Ammon's horn (tissue), 1 donor: ENCODE data around the gene LCNL1.
"Not testable (repeated sequence)": the region's sequence is repeated elsewhere in the genome, so short reads cannot be mapped to it uniquely, and the experiment has no call there.

Experiments
- DNase-seq: peaks from one replicate; pipeline ENCODE4 v3.0.0-alpha.2; 2016; ENCODE audit warnings: low spot score

LCNL1 gene

DNA sequence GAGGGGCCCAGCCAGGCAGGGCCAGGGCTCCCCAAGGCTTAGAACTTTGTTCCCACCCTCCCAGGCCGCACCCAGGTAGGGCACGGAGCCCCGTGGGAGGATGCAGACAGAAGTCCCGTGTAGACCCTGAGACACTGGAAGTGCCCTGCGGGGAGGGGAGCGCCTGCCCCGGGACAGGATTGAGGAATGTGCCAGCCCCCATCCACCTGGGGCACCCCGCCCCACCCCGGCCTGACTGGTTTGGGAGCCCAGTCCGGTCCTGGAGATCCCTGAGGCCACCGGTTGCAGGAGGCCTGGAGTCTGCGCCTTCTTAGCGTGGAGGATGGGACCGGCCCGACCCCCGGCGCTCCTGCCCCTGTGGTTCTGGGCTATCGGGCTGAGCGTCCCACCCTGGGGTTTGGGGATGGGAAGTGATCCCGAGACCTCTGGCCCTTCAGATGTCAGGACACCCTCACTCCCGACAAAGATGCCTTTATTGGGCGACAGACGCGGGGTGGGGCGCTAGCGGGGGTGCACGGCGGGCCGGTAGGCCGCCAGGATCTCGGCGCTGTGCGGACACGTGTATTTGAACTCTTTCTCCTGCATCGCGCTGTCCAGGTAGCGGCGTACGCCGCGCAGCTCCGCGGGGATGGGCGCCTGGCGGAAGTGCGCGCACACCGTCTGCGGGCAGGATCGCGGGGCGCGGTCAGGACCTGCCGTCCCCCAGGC is 11.5 kb downstream of the LCNL1 start:
- no peak for DNase-seq

DNA sequence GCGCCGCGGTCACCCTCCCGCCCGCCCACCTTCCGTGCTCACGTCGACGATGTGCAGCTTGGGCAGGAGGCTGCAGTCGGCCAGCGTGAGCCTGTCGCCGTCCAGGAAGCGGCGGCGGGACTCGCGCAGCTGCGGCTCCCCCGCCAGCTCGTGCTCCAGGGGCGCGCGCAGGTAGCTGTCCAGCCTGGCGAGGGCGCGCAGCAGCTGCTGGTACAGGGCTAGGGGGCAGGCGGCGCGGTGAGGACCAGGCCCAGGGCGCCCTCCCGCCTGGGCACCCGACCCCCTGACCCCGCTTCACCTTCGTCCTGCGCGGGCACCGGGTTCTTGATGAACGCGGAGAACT is 12.1 kb downstream of the LCNL1 start:
- DNase-seq, result no peak

DNA sequence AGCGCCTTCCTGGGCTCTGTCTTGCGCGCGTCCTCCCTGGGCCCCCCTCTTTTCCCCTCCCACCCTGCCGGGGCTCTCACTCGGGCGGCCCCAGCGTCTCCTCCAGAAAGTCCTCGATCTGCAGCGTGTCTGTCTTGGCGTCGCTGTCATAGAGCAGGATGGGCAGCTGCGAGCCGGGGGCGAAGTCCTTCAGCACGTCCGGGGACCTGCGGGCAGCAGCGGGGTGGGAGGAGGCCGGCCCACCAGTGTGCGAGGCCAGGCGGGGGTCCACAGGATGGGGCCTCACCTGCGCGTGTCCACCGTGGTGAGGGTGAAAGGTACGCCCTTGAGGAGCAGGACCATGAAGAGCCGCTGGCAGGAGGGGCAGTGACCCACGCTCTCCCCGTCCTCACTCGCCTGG is 12.6 kb downstream of the LCNL1 start:
- no peak for DNase-seq

DNA sequence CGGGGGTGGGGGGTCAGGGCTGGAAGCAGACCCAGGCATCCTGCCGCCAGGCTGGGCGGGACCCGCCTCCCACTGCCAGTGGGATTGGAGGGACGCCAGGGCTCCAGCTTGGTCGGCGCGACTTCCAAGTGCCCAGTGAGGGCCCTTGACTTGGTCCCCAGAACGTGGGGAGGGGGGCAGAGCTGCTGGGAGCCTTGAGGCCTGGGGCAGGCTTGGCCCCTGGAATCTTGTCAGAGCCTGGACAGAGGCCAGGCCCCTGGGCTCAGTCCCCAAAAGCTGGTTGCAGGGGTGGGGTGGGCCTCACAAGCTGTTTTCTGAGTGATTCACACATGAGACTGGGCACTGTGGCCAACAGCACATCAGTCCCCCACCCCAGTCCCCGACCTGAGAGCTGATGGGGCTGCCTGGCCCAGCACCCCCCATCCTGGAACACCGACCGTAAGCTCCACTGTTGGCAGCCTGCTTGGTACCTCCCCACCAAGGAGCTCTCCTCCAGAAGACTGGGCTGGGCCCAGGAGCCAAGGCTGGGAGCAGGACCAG is 13.0 kb downstream of the LCNL1 start:
- DNase-seq, result no peak

DNA sequence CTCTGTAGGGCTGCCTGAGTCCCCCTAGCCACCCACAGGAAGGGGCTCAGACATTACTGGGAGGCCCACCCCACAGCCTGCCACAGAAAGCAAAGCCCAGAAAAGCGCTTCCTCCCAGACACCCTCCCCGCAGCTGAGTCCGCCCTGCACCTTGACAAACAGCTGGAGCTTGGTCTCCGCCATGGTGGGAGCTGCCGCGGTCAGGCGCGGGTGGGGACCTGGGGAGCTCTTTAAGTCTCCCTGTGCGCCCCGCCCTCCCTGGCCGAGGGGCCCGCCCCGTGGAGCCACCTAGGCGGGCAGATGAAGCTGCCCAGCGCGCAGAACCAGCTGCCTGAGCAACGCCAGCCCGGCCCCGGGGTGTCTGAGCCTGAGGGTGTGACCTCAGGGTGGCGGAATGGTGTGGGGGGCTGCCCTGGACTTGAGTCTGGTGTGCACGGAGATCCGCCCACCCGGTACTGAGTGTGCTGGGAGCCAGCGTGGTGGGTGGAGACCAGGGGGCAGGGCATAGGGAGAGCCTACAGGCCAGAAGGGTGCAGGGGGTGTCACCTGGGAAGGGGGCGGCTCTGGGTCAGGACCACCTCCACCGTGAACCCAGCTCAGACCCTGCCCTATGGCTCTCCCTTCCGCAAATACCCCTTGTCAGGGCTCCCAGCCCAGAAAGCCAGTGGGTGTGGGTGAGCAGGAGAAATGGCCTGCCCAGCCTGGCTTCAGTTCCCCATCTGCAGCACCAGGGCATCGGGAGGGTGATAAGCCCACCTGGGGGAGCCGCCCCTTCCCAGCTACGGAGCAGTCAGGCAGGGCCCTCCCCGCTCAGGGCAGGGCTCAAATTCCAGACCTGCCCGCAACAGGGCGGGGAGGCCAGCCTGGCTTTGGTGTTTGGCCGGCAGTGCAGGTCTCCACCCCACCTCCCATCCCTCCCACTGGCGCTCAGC is 13.8 kb downstream of the LCNL1 start, which contains the start of gene CLIC3:
Gene CLIC3, minus strand, starts transcription at position 208 of the 932 bp plus-strand sequence. Its CDS starts 25 bp downstream, at position 183.
- DNase-seq, result no peak

DNA sequence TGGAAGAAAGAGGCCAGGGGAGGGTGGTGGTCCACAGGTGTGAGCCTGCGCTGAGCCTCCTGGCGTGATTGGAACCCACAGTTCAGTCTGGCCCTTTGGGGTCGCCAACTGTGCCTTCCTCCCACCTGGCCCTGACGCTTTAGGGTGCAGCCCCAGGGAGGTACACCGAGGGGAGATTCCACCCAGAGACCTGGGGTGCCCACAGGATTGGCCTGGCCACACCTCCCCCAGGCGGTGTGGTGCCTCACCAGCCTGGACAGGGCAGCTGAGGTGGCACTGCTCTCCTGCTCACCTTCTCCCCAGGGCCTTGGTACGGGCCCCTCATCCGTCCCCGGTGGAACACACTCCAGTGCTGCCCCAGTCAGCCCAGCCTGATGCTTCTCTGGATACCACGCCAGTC is 14.6 kb downstream of the LCNL1 start:
- no peak for DNase-seq

DNA sequence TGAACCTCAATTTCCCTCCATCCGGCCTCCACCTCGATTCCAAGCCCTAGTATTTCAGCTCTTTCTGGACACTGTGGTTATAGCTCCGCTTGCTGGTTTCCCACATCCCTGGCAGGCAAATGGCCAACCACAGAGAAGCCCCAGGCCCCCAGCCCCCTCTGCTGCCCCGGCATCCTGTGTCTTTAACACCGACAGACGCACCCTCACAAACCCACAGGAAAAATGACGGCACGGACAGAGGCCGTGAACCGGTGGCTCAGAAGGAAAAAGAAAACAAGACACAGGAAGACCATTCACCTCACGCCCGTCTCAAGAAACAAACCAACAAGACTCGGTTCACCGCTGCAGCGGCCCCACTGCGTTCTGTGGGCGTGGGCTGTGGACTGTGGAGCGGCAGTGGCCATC is 15.0 kb downstream of the LCNL1 start:
- DNase-seq, result no peak

DNA sequence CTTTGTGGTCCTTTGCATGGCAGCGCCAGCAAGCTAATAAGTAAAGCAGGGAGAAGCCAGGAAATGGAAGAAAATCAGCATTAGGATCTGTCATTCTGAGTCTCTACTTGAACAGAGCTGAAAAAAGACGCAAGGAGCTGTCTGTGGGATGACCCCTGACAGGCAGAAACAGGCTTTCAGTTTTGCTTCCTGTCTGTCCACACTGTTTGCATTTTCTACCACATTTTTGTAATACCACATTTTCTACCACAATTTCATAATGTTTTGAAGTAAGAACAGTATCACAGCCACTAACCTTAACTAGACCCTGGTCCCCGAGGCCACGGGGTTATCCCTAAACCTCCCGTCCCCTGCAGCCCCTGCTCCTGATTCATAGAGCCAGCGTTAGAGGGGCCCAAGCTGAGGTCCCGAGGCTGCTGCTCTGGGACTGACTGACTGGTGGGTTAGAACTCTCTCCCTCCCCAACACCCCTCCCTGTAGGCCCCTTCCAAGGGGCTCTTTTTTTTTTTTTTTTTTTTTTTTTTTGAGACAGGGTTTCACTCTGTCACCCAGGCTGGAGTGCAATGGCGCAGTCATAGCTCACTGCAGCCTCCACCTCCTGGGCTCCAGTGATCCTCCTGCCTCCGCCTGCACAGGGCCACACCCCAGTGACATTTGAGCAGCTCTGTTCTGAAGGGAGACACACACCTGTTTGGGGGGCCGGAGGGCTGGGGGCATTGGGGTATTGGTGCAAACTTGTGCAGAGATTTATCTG is 17.6 kb downstream of the LCNL1 start:
- no peak for DNase-seq

DNA sequence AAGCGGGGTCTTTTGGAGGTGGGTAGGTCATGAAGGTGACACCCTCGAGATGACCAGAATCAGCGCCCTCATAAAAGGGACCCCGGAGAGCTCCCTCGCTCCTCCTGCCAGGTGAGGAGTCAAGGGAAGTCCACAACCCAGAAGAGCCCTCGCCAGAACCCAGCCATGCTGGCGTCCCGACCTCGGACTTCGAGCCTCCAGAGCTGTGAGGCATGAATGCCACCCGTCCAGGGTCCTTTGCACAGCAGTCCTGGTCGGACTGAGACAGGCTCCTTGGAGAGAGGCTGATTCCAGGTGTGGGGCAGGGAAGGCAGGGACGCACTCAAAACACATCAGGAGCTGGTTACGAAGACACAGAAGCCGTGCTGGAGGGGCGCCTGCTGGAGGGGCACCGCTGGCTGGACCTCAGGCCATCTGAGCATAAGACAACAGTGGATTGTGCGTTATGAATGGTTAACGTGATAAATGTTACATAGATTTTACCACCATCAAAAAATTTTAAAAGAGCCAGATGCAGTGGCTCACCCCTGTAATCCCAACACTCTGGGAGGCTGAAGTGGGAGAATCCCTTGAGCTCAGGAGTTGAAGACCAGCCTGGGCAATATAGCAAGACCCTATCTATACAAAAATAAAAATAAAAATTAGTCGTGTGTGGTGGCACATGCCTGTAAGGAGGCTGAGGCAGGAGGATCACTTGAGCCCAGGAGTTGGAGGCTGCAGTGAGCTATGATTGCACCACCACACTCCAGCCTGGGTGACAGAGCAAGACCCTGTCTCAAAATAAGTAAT is 19.3 kb downstream of the LCNL1 start:
- DNase-seq, result no peak

DNA sequence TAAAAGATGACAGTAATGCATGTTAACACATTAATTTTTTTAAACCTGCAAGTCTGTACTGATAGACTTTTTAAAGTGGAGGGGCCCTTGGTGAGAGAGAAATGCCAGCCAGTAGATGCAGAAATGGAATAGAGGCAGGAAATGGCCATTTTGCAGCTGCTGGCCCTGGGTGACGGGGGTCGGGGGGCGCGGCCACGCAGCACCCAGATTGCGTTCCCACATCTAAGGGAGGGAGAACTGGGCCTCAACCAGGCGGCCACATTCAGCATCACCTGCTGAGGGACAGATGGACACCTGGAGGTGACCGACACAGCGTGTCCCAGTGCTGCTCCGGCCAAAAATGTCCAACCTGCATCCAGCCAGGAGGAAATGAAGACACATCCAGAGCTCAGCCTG is 19.9 kb downstream of the LCNL1 start:
- no peak for DNase-seq

DNA sequence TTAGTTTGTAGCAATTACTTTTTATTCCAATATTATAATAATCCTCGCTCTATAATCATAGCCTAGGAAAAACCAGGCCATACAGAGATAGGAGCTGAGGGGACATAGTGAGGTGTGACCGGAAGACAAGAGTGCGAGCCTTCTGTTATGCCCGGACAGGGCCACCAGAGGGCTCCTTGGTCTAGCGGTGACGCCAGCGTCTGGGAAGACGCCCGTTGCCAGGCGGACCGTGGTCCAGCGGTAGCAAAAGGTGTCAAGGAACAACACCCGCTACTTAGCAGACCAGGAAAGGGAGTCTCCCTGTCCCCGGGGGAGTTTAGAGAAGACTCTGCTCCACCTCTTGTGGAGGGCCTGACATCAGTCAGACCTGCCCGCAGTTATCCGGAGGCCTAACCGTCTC is 21.5 kb downstream of the LCNL1 start:
- not testable (repeated sequence) for DNase-seq

DNA sequence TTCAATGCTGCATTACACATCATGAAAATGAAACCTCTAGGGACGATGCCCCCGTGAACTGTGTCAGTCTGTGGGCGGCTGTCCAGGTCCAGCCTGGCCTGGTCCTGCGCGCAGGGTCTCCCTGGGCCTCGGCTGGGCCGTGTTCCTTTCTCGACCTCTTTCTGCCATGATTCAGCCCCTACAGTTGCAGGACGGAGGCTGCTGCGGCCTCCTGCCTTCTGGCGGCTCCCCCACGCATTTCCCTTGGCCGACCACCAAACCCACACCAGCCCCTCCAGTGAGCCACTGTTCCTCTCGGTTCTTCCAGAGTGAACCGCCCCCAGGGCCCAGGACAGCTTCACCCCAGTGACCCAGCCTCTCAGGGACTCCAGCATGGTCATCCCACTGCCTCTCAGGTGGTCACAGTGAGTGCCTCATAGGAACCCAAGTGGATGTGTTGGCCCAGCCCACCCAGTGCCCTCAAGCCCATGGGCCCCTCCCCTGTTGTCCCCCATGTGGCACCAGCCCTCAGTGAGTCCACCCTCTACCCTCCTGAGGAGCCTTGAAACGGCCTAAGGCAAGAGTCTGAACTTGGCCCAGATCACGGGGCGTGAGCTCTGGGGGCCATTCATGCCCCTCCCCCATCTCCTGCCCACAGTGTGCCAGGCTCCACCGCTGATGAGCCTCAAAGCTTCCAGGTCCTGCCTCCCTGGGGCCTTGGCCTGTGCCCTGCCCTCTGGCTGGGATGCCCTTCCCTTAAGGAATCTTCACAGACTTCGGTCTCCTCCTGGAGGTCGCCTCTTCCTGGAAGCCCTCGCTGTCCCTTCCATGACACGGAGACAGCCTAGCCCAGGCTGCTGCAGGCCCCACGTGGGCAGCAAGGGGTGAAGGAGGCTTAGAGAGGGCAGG is 23.6 kb downstream of the LCNL1 start:
- DNase-seq, result no peak

DNA sequence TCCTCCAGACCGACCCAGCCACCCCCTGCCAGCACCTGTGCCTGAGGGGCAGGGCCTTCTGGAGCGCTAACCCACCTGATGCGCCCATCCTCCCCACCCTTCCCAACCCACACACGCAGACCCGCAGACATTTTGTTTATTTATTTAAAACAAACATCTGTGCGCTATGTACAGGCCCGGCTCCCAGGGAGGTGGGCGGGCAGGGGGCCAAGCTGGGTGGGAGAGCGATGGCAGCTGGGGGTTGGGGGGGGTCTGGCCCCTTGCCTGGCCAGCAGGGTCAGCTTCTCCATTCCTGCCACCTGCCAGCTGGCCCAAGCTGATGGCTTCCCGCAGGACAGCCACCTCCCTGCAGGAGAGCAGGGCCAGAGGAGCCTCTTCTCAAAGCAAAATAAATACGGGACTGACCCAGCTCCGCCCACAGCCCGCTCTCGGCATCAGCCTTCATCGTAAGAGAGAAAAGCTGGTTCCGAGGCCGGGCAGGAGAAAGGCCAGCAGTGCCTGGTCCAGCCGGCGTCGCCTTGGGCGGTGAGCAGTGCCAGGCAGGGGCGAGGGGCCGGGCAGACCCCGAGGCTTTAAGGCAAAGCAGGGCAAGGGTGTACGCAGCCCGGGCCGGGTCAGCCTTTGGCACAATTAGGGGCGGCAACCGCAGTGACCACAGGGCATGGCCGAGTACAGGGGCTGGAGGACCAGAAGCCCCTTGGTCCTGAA is 24.5 kb downstream of the LCNL1 start:
- DNase-seq, result no peak

DNA sequence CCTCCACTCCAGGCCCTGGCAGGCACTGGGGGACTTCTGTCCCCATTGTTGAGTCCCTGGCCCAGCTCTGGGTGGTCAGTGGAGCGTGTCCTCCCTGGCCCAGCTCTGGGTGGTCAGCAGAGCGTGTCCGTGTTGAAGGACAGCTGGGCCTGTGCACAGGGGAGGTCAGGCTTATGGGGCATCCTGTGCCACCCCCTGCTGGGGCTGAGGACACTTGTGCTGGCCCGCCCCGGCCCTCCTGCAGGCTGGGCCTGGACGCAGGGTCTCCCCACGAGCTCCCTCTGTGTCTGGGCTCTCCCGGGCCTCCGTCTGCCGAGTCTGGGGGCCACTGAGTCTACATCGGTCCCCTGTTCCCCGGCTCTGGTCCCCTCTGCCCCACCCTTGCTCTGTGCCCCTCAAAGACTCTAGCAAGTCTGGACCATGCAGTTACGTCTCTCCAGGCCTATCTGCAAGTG is 25.1 kb downstream of the LCNL1 start:
- DNase-seq, result no peak

DNA sequence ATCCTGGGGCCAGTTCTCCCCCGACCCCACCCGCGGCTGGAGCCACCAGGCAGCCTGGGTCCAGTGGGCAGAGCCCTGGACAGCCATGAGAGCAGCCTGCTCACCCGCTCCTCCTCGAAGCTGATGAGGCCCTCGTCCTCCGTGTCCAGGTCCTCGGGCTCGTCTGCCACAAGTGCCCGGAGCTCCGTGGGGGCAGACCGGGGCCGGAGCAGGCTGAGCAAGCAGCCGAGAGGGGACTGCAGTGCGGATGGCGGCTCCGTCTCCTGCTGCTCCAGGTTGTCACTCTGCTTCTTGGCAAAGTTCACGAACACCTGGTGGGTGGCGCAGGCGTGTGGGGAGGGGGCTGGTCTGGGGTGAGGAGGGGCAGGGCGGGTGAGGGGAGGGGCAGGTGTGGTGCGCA is 25.5 kb downstream of the LCNL1 start:
- DNase-seq, result no peak

DNA sequence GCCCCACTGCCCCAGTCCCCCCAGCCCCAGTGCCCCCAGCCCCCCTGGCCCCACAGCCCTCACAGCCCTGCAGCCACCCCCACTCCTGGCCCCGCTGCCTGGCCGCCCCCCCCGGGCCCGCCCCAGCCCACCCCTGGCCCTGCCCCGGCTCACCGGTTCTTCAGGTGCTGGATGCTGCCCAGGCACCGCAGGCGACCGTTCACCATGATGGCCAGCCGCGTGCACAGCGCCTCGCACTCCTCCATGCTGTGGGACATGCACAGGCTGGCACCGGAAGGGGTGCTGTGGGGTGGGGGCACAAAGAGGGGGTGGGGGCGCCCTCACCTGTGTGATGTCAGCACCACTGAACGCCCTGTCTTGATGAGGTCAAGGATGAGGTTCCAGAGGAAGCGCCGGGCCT is 26.4 kb downstream of the LCNL1 start:
- DNase-seq, result no peak

DNA sequence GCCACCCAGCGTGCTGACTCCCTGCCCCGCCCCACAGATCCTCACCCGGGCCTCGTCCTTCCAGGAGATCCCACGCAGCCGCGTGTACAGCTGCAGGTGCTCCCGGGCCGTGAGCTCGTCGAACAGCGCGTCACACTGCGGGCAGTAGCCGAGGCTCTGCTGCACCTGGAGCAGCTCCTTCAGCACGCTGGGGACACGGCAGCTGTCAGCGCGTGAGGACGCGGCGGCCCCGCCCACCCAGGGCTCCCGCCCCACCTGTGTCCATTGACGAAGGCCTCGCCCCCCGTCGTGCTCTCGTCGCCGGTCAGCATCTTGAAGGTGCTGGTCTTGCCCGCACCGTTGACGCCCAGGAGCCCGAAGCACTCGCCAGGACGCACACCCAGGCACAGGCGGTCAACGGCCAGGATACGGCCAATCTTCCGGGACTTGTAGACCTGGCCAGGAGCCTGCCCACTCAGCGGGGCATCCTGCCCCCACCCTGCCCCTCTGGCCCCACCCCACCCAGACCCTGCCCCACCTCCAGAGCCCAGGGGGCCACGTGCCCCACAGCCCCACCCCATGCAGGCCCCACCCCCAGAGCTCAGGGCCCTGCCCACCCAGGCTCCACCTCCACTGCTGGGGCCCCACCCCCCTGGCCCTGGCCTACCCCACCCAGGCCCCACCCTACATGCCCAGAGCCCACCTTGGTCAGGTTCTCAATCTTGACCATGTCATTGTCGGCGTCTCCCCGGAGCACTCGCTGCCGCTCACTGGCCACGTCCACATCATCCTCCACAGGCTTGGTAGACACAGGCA is 27.3 kb downstream of the LCNL1 start:
- DNase-seq, result no peak

DNA sequence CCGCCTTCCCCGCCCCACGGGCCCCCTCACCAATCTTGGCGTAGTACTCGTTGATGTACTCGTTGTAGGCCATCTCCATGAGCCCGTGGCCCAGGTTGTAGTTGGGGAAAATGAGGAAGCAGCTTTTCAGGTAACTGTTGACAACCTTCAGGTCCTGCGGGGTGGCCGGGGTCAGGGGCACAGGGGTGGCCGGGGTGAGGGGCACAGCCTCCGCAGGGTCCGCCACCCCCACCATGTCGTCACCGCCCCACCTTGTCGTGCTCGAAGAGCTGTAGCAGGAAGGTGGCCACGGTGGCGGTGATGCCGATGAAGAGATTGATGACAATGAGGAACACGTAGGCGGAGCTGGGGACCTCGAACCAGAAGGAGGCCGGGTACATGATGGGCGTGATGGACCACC is 28.4 kb downstream of the LCNL1 start:
- DNase-seq, result no peak
